ENCODE results near the gene SMC3. TPM values are rescaled to one million over a fixed set of nuclear protein-coding genes. Genes with fewer than 3 reads are reported as not detected.
"Not testable (repeated sequence)": the region's sequence is repeated elsewhere in the genome, so short reads cannot be mapped to it uniquely, and the experiment has no call there.

Gene SMC3
- total RNA-seq, 2 experiments from 2014 or later, result 76.8 to 83.5 TPM

- Mint-ChIP-seq H3K36me3 (ENCODE audit: low read depth) (no peaks in the 10 kb centered on the region), H3K27me3 (peaks cover 18% of the 10 kb centered on the region)
These were observed 70.1 kb downstream of the SMC3 start for GRCh38 chr10:110637558-110638053.

GRCh38 chr10:110638319-110638718 lies 70.8 kb downstream of the SMC3 start:
- ATAC-seq (no peak), DNase-seq (no peak)
- no peaks in the 10 kb centered on the region for H3K9me3 Mint-ChIP-seq (ENCODE audit: low read depth)
- H3K27me3 Mint-ChIP-seq, result peaks cover 24% of the 10 kb centered on the region
- no peaks in the 10 kb centered on the region for H3K36me3 Mint-ChIP-seq (ENCODE audit: low read depth)
- POLR2A ChIA-PET, result no interaction called here
- intact Hi-C loops (cut with DNase I, micrococcal nuclease), result no loop called here
- no peak overlapping the region for H3K27ac Mint-ChIP-seq
- H3K4me1 Mint-ChIP-seq, result peaks cover 22% of the 10 kb centered on the region
- CTCF ChIA-PET, result interaction anchor here (0.7 to 1.7 kb wide), 2 partner anchors 28 to 34 kb away, joined by 4 read pairs; no protein-coding TSS in a partner anchor
- H3K4me3 Mint-ChIP-seq, result no peak overlapping the region

More at GRCh38 chr10:110637558-110638053, 70.1 kb downstream of the SMC3 start:
- ChIA-PET POLR2A (no interaction called here), CTCF (interaction anchor here (0.6 to 1.7 kb wide), 3 partner anchors 17 to 434 kb away, joined by 3 to 5 read pairs (median 4); no protein-coding TSS in a partner anchor)
- H3K27ac Mint-ChIP-seq, result no peak overlapping the region
- no peak overlapping the region for H3K4me3 Mint-ChIP-seq
- intact Hi-C loops (cut with DNase I, micrococcal nuclease), result no loop called here
- no peaks in the 10 kb centered on the region for H3K9me3 Mint-ChIP-seq (ENCODE audit: low read depth)
- DNase-seq (no peak), ATAC-seq (no peak)
- H3K4me1 Mint-ChIP-seq, result peaks cover 16% of the 10 kb centered on the region

- intact Hi-C loops (cut with DNase I, micrococcal nuclease); ATAC-seq; DNase-seq; POLR2A ChIA-PET; CTCF ChIA-PET; H3K36me3 Mint-ChIP-seq (ENCODE audit: low read depth); H3K27ac Mint-ChIP-seq; H3K9me3 Mint-ChIP-seq (ENCODE audit: low read depth); H3K4me3 Mint-ChIP-seq: not testable (repeated sequence)
- H3K4me1 Mint-ChIP-seq, result peaks cover 24% of the 10 kb centered on the region
- H3K27me3 Mint-ChIP-seq, result peaks cover 26% of the 10 kb centered on the region
These were observed 71.6 kb downstream of the SMC3 start for GRCh38 chr10:110639046-110639445.

GRCh38 chr10:110639858-110640257 lies 72.4 kb downstream of the SMC3 start:
- DNase-seq; intact Hi-C loops (cut with DNase I, micrococcal nuclease); H3K36me3 Mint-ChIP-seq (ENCODE audit: low read depth); H3K4me3 Mint-ChIP-seq; H3K27ac Mint-ChIP-seq; ATAC-seq; H3K9me3 Mint-ChIP-seq (ENCODE audit: low read depth); POLR2A ChIA-PET: not testable (repeated sequence)
- Mint-ChIP-seq H3K4me1 (peaks cover 28% of the 10 kb centered on the region), H3K27me3 (peaks cover 29% of the 10 kb centered on the region)
- CTCF ChIA-PET, result interaction anchor here (0.9 kb wide), 1 partner anchor 19 kb away, joined by 3 read pairs; no protein-coding TSS in a partner anchor

- DNase-seq (peak; percentile 76), ATAC-seq (peak; percentile 92)
- H3K27me3 Mint-ChIP-seq, result peaks cover 38% of the 10 kb centered on the region
- CTCF ChIA-PET, result interaction anchor here (0.7 to 1.4 kb wide), 3 partner anchors 31 to 1114 kb away, joined by 3 to 5 read pairs (median 4); no protein-coding TSS in a partner anchor
- H3K9me3 Mint-ChIP-seq (ENCODE audit: low read depth), result no peaks in the 10 kb centered on the region
- POLR2A ChIA-PET, result no interaction called here
- no peak overlapping the region for H3K4me3 Mint-ChIP-seq
- no peak overlapping the region for H3K27ac Mint-ChIP-seq
- intact Hi-C loops (cut with DNase I, micrococcal nuclease), result no loop called here
- H3K36me3 Mint-ChIP-seq (ENCODE audit: low read depth), result no peaks in the 10 kb centered on the region
- peaks cover 29% of the 10 kb centered on the region for H3K4me1 Mint-ChIP-seq
These were observed 73.8 kb downstream of the SMC3 start for GRCh38 chr10:110641256-110641655.

- ATAC-seq (no peak), DNase-seq (no peak)
- ChIA-PET POLR2A (no interaction called here), CTCF (interaction anchor here (1.3 to 2.7 kb wide), 3 partner anchors 24 to 32 kb away, joined by 3 to 13 read pairs (median 4); no protein-coding TSS in a partner anchor)
- Mint-ChIP-seq H3K27ac (no peak overlapping the region), H3K36me3 (ENCODE audit: low read depth) (no peaks in the 10 kb centered on the region), H3K9me3 (ENCODE audit: low read depth) (no peaks in the 10 kb centered on the region), H3K27me3 (peaks cover 45% of the 10 kb centered on the region), H3K4me3 (peak overlapping the region; percentile 73), H3K4me1 (peaks cover 29% of the 10 kb centered on the region)
- intact Hi-C loops (cut with DNase I, micrococcal nuclease), result loop anchor here in 1 of 2 experiments (2.0 kb wide), 1 partner anchor 26 kb away; no protein-coding TSS in a partner anchor
These were observed 74.9 kb downstream of the SMC3 start for GRCh38 chr10:110642204-110643034.

- POLR2A ChIA-PET, result no interaction called here
- Mint-ChIP-seq H3K27me3 (peaks cover 44% of the 10 kb centered on the region), H3K36me3 (ENCODE audit: low read depth) (no peaks in the 10 kb centered on the region), H3K4me1 (peaks cover 29% of the 10 kb centered on the region), H3K9me3 (ENCODE audit: low read depth) (no peaks in the 10 kb centered on the region), H3K27ac (peak overlapping the region; percentile 52), H3K4me3 (peak overlapping the region; percentile 73)
- intact Hi-C loops (cut with DNase I, micrococcal nuclease), result loop anchor here in 1 of 2 experiments (2.0 kb wide), 1 partner anchor 26 kb away; no protein-coding TSS in a partner anchor
- DNase-seq (peak; percentile 15), ATAC-seq (no peak)
- CTCF ChIA-PET, result interaction anchor here (1.0 to 2.7 kb wide), 2 partner anchors 29 to 615 kb away, joined by 3 to 13 read pairs; no protein-coding TSS in a partner anchor
These were observed 75.6 kb downstream of the SMC3 start for GRCh38 chr10:110643035-110643652.

- POLR2A ChIA-PET, result interaction anchor here (0.5 kb wide), 1 partner anchor 37 kb away, joined by 5 read pairs; no protein-coding TSS in a partner anchor
- Mint-ChIP-seq H3K9me3 (ENCODE audit: low read depth) (no peaks in the 10 kb centered on the region), H3K4me3 (peak within 1 kb of the TSS; percentile 73), H3K27me3 (peaks cover 48% of the 10 kb centered on the region), H3K27ac (peak within 1 kb of the TSS; percentile 52), H3K36me3 (ENCODE audit: low read depth) (no peaks in the 10 kb centered on the region), H3K4me1 (peaks cover 29% of the 10 kb centered on the region)
- DNase-seq (peak; percentile 40), ATAC-seq (peak; percentile 36)
- CTCF ChIA-PET, result interaction anchor here (0.8 to 2.7 kb wide), 4 partner anchors 28 to 614 kb away, joined by 3 to 13 read pairs (median 4); no protein-coding TSS in a partner anchor
- intact Hi-C loops (cut with DNase I, micrococcal nuclease), result loop anchor here (2.0 kb wide), 2 partner anchors 27 to 29 kb away; no protein-coding TSS in a partner anchor
These were observed 76.4 kb downstream of the SMC3 start, which contains the start of gene RBM20 for GRCh38 chr10:110643653-110644597. RBM20 (plus strand) TSS chr10:110644336; CDS start chr10:110644455, 119 bp downstream.

- POLR2A ChIA-PET, result interaction anchor here (0.5 kb wide), 1 partner anchor 36 kb away, joined by 5 read pairs; no protein-coding TSS in a partner anchor
- no peak for ATAC-seq
These were observed 77.3 kb downstream of the SMC3 start for GRCh38 chr10:110644598-110645462.

More at GRCh38 chr10:110644598-110645462, 77.3 kb downstream of the SMC3 start:
- DNase-seq, result no peak
- H3K36me3 Mint-ChIP-seq (ENCODE audit: low read depth), result no peaks in the 10 kb centered on the region
- H3K9me3 Mint-ChIP-seq (ENCODE audit: low read depth), result no peaks in the 10 kb centered on the region
- peaks cover 29% of the 10 kb centered on the region for H3K4me1 Mint-ChIP-seq
- intact Hi-C loops (cut with DNase I, micrococcal nuclease), result loop anchor here in 1 of 2 experiments (2.0 kb wide), 1 partner anchor 30 kb away; no protein-coding TSS in a partner anchor
- CTCF ChIA-PET, result interaction anchor here (0.9 to 2.7 kb wide), 2 partner anchors 28 to 431 kb away, joined by 3 to 13 read pairs; no protein-coding TSS in a partner anchor
- peak overlapping the region; percentile 66 for H3K4me3 Mint-ChIP-seq
- no peak overlapping the region for H3K27ac Mint-ChIP-seq
- H3K27me3 Mint-ChIP-seq, result peaks cover 52% of the 10 kb centered on the region

All from activated CD4-positive, alpha-beta T cell treated with anti-CD3 and anti-CD28 coated beads for 36 hours (primary cell).